NCI-H460 (cell line): Measurements from ENCODE around the gene DYSF. TPM values are rescaled to one million over a fixed set of nuclear protein-coding genes. Genes with fewer than 3 reads are reported as not detected.

Source experiments
- DNase-seq: peaks from one replicate; pipeline ENCODE4 v3.0.0-alpha.2; 2016; ENCODE audit warnings: low read depth; ENCODE audit errors: extremely low read depth
- total RNA-seq: library from RNA; depleted of rRNA; stranded (reverse); fragments of >200 nt; shearing (Covaris generic); gene quantifications from 2 replicates; pipeline ENCODE4 v1.2.3, GENCODE V29; 2014

Gene DYSF
- total RNA-seq, 1 experiment from 2014 or later: 3.4 TPM

DNA sequence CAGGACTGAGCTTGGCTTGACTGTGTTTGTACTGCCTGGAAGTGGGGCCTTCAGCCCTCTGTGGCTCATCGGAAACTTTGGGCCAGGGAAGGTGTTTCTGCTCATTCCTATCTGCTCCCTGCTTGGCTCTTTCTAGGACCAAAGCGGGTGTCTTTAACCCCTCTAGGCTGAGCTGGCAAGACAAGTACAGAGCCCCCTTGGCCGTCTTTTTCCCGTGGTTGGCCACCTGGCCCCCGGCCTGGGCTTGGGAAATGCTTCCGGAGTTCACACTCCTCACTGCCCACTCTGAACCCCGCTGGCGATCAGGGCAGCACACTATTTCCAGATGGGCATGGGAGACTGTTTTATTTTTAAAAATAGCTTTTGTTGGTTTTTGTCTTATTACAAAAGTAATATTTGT is 243.0 kb downstream of the DYSF start:
- no peak for DNase-seq

DNA sequence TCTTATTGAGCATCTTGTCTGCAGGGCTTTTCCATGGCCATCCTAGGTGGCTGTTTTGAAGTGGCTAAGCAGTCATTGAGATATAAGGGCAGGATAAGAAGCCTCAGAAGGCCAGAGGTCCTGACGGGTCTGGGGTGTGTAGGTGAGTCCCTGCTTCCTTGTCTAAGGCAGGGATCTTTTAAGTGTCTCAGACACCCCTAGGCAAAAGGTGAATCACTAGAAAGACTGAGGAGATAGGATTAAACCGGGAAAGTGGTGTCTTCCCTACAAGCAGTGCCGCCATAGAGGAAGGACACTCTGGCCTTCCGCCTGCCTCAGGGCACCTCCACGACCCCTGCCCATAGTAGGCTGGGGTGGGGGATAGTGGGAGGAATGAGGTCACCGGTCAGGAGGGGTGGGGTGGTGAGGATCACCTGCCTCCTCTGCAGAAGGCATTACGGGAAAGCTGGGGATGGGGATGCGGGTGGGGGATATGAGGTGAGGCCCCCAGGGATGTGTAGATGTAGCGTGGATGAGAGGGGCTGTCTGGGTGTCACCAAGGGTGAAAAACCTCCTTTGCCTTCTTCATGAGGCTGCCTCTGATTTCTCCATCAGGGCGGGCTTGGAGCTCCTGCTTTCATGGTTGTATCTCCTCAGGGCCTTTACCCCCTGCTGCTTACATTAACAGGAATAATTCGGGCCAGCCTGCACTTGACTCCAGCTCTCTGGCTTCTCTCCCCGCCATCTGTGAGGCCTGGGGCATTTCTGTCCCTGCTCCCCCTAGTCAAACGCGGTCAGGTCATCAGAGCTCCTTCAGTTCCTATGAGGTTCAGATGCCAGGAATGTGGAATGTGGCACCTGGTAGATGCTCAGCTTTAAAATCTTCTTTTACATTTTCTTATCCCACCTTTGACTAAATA is 244.0 kb downstream of the DYSF start:
- no peak for DNase-seq

DNA sequence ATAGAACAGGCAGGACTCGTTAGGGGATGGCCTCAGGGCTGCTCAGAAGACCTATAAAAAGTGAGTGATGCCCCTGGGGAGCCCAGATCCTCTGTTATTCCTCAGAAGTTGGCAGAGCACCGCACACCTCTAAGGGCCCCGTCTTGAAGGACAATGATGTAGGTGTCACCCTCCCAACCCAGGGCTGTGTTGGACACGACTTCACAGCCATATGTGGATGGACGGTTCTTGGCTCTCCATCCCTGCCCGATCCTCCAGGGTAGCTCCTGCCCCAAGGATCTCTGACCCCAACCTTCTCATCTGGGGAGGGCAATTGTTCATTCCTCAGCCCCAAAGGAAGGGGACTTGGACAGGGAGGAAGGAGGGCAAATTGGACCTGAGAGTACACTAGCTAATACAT is 246.1 kb downstream of the DYSF start:
- DNase-seq: no peak

DNA sequence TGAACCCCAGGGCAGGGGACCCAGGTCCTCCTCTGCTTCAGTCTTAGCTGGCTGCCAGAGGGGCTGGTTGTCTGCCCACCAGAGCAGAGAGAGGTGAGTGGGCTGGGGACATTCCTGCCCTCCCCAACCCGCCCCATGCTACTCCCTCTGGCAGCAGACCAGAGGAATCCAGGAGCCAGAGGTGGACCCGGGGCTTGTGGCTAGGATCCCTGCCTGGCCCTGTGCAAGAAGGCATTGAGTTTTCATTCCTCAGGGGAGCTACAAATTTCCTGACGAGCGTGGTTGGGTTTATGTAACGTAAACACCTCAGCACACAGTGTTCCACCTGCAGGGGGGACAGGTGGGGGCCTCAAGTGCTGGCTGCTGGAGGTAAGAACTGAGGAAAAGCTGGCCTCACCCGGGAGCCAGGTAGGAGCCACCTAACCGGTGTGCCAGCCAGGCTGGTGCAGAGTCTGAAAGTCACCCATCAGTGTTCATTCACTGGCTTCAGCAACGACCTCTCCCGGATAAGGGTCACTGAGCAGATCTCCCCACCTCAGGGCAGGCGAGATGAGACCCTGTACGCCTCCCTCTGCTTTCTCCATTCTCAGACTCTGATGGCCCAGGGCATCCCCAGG is 246.8 kb downstream of the DYSF start:
- DNase-seq: no peak

DNA sequence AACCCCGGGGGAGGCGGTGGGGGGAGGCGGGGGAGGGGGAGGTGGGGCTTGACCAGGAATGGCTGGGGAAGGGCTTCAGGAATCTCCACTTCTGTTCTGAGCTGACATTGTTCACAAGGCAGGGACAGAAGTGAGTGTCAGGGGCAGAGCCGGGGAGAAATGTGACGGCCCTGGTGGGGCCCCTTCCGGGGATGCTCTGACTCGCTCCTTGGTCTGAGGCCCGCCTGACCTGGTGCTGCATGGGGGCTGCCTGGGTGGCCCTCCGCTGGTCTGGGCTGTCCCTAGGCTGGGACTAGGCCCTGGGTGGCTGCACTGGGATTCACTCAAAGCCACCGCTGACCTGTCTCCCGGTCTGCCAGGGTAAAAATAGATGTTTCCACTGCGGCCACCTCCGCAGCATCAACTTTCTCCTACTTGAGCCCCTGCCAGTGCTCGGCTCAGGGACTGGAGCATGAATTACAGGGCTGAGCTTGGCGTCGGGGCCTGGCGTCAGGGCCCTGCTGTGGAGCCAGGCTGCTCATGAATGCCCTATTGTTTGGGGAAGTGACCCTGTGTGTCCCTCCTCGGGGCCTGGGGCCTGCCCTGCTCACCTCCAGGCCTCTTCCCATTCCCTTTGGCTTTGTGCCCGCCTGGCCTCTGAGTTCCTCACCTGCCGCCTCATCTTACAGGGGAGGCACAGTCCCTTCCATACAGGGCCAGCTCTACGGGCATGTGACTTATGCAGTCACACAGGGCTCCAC is 247.5 kb downstream of the DYSF start:
- no peak for DNase-seq

DNA sequence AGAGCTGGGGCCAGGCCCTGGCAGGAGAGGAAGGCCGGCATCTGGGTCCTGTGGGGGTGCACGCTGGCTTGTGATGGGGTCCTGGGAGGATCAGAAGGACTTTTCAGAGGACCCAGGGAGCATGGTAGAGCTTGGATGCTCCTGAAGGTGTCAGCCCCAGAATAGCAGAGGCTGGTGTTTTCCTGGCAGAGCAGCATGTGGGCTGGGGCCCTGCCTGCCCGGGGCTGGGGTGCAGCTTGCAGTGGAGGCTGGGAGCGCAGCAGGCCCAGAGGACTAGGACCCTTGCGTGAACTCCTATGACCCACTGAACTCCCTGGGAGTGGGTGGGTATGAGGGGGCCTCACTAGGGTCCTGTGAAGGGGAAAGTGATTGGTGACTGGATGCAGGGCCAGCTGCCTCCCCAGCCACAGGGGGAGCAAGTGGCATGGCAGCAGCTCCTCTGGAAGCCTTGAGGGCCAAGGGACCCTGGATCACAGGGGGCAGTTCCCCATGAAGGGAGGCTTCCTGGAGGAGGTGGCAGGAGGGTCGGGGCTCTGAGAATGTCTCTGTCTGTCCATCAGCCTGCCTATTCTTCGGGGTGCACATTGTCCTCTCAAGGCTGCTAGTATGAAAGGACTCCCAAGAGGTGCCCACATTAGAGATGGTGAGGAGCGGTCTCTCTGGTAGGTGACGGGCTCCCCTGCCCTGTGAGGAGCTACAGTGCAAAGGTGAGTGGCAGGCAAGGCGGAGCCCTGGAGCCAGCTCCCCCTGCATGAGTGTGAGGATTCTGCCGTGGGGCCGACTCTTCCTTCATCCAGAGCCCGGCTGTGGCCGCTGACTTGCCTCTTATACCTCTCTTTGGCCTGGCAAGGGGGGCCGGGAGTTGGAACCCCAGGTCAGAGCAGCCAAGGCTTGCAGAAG is 249.0 kb downstream of the DYSF start:
- DNase-seq: no peak

DNA sequence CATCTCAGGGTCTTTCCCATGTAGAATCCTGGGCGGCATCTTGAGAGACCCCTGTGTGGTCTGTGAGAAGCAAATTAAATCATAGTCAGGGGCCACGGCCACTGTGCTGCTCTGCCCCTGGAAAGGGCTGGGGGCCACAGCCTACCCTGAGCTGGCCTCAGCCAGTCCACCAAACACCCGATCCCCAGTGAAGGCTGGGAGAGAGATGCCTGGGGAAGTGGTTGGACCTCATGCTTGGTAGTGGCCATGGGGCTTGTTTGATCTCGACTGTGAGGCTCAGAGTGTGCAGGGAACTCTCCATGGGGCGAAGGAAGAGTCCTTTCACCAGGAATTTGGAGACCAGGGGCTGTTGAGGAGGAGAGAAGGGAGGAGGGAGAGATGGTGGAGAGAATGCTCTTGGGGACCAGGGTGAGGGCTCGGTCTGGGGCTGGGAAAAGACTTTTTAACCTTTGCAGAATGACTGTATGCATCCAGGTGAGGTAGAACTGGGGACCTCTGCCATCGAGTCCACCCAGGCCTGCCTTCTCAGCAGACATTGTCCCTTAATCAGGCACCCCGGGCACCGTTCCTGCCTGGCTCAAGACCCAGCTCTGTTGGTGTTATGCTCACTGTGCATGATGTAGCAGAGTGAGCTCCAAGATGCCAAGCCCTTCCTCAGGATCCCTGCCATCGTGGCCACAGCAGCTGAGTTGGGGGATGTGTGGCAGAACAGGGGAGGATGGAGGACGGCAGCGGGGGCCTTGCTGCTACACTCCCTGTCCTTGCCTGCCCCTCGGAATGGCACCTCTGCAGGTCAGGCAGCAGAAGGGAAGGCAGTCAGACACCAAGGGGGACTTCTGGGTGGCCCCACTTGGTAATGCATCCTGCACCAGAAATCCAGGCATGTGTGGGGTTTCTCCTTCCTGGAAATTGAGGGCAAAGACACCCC is 249.9 kb downstream of the DYSF start:
- no peak for DNase-seq

DNA sequence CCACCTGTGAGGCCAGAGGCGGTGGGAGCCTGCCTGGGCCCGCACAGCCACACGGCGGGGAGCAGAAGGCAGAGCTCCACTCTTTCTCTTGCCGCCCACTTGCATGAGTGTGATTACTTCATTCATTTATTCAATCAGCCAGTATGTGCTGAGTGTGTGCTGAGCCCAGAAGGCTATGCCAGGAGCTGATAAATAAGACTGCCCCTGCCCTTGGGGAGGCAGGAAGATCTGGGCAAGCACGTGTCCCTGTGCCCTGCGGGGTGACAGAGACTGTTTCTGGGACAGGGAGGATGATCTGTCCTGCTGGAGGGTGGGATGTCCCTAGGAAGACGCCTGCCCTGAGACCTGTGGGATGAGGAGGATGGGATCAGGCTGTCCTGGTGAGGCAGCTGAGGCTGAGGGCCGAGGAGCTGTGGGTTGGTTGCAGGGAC is 250.8 kb downstream of the DYSF start:
- no peak for DNase-seq

DNA sequence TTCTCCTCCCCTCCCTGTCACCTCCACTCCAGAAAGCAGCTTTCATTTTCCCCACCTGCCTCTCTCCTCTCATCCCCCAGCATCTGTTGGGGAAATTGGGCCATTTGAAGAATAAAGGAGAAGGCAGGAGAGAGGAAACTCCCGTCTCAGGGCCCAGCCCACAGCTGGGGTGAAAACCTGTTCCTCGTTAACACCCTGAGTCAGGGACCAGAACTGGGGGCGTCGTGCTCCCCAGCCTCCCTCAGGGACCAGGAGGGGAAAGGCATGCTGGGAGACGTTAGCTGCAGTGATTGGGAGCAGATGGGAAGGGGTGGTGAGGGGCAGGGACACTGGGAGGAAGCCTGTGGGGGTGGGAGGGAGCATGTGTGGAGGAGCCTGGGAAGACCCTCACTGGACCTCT is 251.3 kb downstream of the DYSF start:
- DNase-seq: no peak

DNA sequence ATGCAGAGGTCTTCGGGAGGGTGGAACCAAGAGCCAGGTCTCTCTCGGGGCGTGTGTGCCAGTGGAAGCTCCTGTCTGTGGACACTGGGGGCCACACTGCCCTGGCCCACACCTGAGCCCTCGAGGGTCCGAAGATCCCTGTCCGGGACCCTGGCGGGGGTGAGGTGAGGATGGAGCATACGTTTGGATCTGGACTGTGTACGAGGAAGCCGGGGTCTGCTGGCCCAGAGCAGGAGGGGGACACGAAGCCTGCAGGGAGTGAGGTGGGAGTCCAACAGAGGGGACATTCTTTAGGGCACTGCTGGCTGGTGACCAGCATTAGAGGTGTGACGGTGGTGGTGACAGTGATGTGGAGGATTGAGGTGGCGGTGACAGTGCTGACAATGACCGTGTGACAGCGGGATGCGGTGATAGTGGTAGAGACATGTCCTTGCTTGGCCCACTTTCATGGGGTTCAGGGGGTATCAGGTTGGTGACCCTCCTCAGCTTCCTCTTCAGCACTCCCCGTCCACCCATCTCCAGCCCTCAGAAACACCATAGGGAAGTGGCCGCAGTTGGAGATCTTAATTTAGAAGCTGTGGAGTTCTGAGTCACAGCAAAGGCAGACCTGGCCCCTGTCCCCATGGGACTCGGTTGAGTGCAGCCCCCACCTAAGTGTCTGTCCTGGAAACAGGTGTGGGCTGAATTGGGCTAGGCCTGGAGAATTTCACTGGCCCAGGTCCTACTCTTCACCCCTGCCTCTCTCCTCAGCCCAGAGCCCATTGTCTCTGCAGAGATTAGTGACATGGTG is 252.0 kb downstream of the DYSF start:
- no peak for DNase-seq

DNA sequence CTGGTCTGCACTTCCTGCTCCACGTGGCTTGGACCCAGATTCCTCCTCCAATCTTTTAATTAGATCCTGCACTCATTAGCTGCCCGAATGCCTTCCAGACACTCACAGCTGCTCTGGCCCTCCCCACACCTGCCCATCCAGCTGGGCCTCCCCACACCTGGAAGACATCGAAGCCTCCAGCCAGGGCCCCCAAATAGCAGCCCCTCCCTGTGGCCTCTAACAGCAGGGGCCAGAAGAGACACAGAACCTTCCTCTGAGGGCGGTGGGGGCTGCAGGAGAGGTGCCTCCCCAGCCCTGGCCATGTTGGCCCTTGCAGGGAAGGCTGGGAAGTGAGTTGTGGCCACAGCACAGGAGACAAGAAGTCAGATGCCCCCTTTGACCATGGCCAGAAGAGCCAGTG is 252.8 kb downstream of the DYSF start:
- DNase-seq: no peak

DNA sequence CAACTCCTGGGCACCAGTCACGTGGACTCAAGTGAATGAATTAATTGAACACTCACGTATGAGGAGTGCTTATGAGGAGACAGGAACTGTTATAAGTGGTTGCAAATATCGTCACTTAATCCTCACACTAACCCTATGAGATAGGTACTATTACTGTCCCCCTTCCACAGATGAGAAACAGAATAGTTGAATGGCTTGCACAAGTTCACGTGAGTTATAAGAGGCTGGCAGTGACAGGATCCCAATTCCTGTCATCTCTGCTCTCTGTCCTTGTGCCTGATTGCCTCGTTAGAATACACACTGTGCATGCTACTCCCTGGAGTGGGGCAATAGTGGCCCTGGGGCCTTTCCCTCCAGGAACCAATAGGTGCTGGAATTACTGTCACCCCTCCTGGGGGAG is 253.5 kb downstream of the DYSF start:
- no peak for DNase-seq

DNA sequence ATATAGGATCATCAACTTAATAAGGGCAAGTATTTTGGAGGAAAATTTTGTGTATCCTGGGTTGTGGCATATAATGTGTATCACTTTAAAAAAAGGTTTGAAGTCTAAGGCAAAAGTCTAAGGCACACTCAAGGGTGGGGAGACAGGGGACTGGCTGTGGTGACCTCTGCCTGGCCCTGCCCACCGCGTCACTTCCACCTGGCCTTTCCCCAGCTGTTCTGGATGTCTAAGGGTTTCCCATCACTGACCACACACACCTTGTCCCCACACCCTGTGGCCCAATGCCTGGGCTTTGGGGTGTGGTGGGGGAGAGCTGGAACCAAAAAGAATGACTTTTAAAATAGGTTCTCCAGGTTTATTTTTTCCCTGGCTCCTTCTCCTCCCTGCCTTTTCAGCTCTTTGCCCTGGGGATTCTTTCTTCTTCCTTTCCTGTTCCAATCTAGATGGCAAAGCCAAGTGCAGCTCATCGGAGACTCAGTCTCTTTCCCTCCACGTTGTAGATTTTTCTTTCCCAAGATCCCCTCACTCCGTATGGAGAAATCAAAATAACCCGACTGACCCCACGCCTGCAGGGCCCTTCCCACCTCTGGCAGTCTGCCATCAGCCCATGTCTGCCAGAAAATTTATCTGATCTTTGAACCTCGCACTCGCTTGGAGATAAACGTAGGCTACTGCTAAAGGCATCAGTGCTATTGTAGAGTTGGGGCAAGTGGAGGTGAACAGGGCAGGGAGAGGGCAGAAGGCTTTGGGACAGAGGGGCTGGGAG is 257.2 kb downstream of the DYSF start:
- DNase-seq: no peak

DNA sequence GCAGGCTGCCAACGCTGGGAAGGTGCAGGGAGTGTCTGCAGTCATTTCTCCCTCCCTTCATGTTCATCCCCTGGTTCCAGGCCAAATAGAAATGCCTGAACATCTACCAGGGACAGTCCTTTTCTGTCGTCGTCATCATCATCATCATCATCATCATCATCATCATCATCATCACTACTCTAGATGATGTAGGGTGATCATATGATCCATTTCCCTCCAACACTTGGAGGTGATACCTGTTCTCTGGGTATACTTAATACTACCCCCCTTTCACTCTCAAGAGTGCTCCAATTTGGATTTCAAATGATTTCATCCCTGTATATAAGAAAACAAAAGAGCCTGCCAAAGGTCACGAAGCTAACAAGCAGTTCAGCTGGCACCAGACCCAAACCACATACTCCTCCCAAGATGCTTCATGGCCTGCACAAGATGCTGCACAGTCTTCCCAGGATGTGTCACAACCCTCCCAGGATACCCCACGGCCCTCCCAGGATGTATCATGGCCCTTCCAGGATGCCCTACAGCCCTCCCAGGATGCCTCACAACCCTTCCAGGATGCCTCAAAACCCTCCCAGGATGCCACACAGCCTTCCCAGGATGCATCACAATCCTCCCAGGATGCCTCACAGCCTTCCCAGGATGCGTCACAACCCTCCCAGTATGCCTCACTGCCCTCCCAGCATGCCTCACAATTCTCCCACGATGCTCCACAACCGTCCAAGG is 257.9 kb downstream of the DYSF start:
- no peak for DNase-seq

DNA sequence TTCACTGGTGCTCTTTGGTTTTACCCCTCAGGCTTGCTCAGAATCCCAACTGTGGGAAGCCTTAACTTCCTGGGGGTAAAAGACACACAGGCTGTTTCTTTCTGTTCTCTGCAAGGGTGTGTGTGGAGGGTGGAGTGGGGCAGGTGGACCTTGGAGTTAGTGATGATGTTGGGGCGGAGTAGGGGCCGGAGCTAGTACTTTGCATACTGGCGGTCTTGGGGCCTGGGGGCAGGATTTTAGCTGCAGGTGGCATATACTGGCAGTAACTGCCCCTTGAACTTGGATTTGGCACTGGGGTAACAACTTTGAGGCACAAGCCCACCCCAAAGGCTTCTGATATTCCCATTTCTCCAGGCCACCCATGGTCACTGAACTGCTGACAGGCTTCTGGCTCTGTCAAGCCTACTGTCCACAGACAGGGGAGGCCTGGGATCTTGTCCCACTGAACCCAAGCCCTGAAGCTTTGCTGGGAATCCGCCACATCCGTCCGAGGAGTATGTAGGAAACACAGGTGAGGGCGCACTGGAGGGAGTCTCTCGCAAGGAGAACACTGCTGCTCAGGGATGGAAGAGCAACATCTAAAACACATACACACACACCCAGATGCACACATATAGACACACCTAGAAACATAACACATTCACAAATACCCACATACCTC is 258.9 kb downstream of the DYSF start:
- DNase-seq: no peak
